GM21619 (cell line): Measurements from ENCODE around the gene ARHGAP22.

ENCODE experiments used
- ATAC-seq: cut with Tn5 transposase; IDR thresholded peaks from one replicate; pipeline ENCODE4 v1.9.1; 2021; ENCODE audit not compliant: unreplicated experiment

Gene ARHGAP22

GRCh38 chr10:48536156-48536500 is 68.7 kb downstream of the ARHGAP22 start:
- no peak for ATAC-seq

GRCh38 chr10:48535416-48536155 is 69.3 kb downstream of the ARHGAP22 start:
- no peak for ATAC-seq

DNA sequence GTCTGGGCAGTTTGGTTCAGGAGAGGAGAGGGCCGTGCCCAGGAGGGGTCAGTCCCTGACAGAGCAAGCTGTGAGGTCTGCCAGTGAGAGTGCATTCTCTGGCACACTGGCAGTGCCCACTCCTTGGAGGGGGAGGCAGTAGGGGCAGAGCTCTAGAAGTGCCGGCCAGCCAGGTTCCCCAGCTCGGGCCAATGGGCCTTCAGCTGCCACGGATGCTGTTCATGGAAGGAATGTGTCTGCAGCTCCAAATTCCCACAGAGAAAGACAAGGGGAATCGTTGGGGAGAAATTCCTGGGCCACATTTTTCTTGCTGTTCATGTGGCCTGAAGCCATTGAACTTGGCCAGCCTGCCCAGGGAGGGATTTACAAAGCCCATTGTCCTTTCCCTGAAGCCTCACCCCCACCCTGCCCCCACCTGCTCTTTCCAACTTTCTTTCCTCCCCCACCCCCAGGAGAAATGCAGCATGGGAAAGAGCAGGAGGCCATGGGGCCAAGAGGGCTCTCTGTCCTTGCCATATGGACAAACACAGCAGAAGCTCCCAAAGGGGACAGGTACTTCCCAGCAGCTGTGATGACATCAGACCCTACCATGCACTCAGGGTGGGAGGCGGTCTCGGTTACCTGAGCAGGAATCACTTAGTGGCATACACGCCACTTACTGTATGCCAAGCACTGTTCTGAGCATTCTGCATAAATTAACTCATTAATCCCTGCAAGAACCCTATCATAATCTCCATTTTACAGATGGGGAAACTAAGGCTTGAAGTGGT is 70.7 kb downstream of the ARHGAP22 start:
- no peak for ATAC-seq

- ATAC-seq = no peak
Measured at GRCh38 chr10:48533540-48533939, 71.3 kb downstream of the ARHGAP22 start.

DNA sequence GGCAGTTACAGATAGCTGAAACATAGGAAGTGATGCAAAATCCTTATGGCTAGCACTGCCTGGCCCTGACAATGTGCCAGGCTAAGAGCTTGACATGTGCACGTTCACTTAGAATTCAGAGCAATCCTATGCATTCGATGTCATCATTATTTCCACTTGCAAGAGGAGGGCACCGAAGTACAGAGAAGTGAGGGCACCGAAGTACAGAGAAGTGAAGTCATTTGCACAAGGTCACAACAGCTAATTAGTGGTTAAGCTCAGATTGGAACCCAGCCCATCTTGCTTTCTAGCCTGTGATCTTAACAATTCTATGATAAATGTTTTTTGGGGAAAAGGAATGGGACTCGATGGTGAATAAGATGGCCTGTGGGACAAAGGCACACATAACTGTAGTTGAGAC is 73.4 kb downstream of the ARHGAP22 start:
- no peak for ATAC-seq

DNA sequence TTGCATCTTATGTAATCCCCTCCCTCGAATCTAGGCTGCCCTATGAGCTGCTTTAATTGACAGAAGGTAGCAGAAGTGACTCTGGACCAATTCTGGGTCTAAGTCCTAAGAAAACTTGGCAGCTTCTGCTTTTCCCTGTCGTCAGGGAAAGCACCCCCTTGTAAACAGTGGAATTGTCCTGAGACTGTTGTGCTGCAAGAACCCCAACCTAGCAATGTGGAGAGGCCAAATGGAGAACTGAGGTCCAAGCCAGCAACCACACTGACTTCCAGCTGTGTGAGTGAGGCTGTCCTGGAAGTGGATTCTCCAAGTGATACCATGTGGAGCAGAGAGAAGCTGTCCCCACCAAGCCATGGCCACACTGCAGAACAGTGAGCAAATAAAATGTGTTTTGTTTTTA is 75.5 kb downstream of the ARHGAP22 start:
- ATAC-seq = no peak

DNA sequence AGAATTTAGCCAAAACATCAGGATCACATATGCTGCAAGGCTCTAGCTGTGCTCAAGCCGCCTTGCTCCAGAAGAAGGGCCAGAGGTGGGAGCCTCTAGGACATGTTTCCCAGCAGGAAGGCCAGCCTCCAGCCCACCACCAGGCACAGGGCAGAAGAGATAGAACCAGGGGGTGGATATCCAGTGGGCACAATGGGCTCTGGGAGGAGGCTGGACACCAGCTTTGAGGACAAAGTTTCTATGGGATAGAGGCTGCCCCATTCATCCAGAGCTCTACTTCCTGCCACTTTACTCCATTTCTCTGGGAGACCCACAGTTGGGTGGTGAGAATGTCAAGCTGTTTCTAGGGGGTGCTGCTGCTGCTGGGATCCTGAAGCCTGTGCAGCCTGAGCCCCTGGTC is 77.1 kb downstream of the ARHGAP22 start:
- ATAC-seq = no peak

DNA sequence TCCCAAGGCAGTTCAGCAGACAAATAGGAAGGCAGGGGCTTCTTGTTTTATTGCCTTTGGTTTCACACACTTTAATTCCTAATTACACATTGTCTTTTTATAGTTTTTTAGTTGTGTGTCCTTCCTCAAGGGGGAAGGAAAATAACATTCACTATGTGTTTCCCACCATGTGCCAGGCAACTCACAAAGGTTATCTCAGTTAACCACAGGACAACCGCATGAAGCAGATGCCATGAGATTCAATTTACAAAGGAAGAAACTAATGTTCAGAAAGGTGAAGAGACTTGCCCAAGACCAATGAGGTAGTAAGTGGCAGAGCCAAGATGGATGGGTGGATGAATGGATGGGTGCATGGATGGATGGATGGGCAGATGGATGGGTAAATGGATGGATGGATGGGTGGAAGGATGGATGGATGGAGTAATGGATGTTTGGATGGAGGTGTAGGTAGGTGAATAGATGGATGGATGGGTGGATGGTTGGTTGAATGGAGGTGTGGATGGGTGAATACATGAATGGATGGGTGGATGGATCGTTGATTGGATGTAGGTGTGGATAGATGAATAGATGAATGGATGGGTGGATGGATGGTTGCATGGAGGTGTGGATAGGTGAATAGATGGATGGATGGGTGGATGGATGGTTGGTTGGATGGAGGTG is 77.9 kb downstream of the ARHGAP22 start:
- no peak for ATAC-seq

DNA sequence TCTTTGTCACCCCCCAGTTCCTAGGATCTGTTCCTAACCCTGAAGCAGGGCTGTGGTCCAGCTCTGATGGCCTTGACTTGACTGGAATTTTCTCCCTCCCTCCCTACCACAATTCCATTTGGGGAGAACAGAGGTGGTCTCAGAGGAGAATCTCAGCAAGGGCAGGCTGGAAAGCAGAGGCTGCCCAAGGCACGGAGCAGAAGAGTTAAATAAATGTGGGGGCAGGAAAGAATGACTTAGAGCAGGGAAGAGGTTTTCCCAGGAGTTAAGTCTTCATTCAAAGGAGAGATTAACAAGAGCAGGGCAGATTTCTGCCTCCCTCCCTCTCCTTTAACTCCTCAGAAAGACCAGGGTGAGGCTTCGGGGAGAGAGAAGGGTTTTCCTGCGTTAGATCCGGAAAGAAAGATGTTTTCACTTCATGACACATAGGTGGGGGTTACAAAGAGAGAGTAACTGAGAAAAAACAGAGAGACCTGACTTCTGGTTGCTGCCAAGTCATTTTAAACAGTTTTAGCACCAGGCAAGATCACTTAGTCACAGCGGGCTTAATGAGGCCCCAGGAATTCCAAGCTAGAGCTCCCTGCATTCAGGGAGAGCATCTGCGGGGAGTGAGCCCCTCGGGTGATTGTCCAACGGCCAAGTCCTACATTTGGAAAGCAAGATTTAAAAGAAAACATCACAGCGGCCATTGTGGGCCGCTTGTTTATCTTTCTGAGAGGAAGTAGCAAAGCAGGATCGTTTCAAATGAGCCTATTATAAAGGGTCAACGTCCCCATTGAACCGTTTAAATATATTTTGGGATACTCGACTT is 78.7 kb downstream of the ARHGAP22 start:
- ATAC-seq = no peak

DNA sequence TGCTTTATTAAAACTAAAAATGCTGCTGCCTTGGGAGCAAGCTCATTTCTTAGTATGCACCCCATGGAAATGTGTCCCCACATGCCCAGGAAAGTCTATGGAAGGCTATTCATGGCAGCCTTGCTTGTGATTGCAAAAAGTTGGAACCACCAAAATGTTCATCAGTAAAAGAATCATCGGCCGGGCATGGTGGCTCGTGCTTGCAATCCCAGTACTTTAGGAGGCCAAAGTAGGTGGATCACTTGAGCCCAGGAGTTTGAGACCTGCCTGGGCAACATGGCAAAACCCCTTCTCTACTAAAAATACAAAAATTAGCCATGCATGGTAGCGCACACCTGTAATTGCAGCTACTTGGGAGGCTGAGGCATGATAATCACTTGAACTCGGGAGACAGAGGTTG is 79.8 kb downstream of the ARHGAP22 start:
- no peak for ATAC-seq

- ATAC-seq = no peak
Measured at GRCh38 chr10:48523820-48524758, 80.8 kb downstream of the ARHGAP22 start.

DNA sequence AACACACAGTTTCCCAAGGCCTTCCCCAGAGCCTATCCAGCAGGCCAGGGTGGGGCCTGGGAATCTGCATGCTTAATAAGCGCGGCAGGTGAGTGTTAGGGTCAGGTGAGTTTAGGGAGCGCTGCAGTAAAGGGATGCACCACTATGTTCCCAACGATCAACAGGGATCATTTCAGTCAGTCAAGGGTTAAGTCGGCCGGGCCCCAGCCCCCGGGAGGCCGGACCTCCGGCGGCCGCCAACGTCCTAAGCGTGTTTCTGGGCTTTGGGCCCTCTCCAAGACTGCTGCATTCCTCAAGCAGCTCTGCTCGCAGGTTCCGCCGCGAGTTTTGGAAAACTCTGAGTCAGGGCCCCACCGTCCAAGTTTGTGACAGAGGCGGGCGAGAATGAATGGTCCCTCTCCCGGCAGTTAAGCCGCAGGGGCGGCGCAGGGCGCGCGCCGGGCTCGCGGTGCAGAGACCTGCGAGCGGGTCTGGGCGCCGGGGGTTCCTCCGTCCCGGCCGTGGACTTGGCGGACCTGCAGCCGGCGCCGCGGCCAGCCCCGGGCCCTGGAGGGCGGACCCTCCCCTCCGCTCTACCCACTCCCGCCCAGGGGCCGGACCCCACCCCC is 81.6 kb downstream of the ARHGAP22 start:
- no peak for ATAC-seq

DNA sequence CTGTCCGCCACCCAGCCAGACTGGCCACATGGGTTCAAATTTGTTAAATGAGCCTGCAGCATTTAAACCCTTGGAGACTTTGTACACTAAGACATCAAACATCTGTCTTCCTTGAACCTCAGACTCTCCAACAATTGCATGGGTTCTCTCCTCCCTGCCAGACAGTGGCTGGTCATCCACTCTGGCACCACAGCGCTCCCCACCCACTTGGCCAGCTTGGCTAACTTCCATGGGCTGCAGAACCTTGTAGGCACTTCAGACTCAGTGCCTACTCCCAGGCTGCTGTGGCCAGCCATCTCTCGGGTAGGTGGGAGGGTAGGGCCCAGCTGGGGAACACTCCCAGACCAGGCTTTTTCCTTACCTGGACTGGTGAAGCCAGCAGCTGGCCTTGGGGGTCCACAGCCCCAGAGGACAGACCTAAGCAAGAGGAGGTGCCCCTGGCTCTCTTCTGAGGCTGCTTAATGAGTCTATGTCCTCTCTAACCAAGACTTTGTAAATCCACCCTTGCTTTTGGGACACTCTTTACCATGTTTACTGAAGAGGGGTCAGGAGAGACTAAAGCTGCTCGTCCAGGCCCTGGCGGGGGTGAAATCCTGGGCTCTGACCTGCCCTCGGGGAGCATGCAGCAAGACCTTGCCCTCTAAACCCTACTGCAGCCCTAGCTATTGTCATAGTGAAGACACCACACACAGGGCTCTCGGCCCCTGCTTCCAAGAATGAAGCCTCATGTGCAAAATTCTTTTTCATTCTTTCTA is 82.7 kb downstream of the ARHGAP22 start:
- ATAC-seq = no peak

DNA sequence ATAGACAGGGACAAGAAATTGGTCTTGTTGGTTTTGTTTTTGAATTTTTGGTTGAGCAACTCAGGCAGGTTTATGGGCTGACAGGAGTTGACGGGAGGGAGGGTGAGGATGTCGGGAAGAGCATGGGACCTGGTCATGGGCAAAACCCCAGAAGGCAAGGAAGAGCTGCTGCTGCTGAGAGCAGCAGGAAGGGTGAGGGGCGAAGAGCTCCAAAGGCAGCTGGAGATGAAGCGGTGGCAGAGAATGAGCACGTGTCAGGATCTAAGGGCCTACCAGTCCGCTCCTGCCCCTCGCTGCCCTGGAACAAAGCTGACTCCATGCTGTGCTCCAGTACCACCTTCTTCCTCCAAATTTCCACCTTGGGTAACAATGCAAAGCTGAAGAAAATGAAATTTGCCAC is 84.3 kb downstream of the ARHGAP22 start:
- no peak for ATAC-seq

DNA sequence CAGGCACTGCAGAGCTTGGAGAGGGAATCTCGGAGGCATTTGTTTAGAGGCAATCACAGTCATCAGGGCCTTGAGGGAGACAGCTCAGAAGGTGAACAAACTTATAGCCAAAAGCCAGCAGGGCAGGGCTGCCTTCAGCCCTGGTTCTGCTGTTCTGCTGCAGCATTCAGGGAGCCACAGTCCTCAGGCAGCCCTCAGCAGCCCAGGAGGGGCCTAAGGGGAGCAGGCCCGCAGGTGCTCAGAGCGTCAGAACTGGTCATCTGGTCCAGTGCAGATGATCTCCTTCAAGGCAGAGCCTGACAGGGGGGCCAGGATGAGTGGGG is 84.7 kb downstream of the ARHGAP22 start:
- no peak for ATAC-seq

DNA sequence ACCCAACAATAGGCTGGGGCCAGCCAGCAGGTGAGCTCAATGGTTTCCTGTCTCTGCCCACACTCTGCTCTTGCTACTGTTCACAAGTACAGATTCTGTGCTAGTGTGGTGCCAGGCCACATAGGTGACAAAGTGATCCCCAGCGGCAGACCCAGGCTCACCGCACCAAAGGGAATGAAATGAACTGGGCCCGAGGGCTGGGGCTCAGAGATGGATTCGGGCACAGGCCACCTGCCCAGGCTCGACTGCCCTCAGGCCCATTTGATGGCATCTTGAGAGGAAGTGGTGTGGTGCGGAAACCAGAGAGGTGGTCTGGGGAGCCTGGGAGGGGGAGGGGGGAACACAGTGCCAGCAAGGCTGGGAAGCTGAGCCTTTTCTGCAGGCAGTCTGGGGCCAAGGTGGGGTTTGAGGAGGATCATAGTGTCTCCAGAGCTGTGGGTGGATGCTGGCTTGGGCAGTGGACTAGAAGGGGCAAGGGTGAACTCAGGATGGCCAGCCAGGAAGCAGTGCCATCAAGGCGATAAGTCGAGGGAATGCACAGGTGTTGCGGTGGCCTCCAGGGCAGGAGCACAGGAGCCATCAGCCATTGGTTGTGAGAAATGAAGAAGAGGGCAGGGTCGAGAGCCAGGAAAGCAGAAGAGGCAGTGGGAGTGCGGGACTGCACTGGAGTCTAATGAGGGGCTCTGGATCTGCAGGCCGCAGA is 85.2 kb downstream of the ARHGAP22 start:
- ATAC-seq = no peak

DNA sequence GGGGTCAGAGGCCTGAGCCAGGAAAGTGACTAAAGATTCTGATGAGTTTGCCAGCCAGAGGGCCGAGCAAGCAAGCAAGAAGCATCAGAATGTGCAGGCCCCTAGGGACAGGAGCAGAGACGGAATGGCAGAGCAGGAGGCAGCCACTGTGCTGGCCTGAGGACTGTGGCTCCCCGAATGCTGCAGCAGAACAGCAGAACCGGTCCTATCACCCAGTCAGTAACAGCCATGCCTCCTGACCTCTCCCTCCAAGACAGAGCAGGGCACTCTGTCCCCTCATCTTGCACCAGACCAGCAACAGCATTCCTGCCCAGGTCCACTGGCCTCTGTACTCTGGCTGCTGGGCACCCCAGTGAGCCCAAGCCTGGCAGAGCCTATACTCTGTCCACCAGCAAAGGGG is 85.9 kb downstream of the ARHGAP22 start:
- ATAC-seq = no peak

DNA sequence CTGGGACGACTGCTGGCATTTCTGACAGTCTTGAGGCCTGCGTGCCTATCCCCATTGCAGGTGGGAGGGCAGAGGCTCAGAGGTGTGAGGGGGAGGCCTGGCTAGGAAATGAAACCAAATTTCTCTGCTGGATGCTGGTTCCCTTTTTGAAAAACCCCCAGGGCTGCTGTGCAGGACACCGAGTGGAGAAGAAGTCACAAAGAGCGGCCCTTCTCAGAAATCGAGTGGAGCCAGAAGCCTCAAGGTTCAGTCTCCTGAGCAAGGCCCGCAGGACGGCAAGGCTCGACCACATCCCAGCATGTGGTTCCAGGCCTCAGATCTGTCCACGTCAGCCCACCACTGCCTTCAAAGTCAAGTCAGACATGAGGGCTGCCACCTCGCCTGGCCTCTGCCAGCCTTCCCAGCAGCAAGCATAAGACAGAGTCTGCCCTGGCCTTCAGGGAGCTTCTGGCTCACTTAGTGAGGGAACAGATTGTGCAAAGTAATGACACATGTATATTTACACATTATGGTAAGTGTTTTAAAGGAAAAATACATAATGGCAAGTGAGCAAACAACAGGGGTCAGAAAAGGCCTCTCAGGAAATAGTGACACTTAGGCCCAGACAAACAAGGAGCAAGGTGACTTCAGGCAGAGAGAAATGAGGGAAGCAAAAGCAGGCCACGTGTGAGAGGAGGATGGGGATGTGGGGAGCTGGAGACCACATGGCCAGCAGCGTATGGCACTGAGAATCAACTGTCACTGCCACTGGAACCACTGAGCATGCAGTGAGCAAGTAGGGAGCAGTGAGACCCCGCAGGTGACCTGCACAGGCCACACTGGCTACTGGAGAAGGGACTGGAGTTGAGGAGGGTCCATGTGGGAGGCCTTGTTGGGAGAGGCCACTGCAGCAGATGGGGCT is 86.7 kb downstream of the ARHGAP22 start:
- no peak for ATAC-seq
